Measurements from ENCODE around the gene RAET1G. TPM values are rescaled to one million over a fixed set of nuclear protein-coding genes. Genes with fewer than 3 reads are reported as not detected.

The RAET1G gene
- total and polyA plus RNA-seq, 9 of the 15 experiments (the other 6 are each of a cell fraction or from before 2014, with no cell fraction given), result 0.11 TPM; not detected in 8

- Histone ChIP-seq H4K20me1 (replicated peaks; ENCODE audit: control insufficient read depth, insufficient read depth, low read length) (no peaks in the 10 kb centered on the region), H3K79me2 (ENCODE audit: control insufficient read depth, insufficient read depth, low read length) (no peaks in the 10 kb centered on the region), H2AFZ (ENCODE audit: low read depth, low read length) (peak overlapping the region; percentile 22; the same call in 1 of the 2 replicates), H3K9me1 (ENCODE audit: control insufficient read depth, insufficient read depth, low read length) (no peaks in the 10 kb centered on the region), H3K9me3 (replicated peaks; ENCODE audit: control insufficient read depth, insufficient read depth, low read depth, low read length) (no peaks in the 10 kb centered on the region), H3K9ac (ENCODE audit: insufficient read depth in 1 of 2, low read depth in 2 of 2, low read length in 2 of 2) (no peak overlapping the region), H3K27me3 (ENCODE audit: control insufficient read depth in 2 of 2, insufficient read depth in 2 of 2, low read length in 2 of 2) (peaks cover 17 to 21% of the 10 kb centered on the region in 2 experiments; a peak in 4 of 5 replicates), H3K4me1 (replicated peaks in 1 of 2; ENCODE audit: control insufficient read depth in 2 of 2, insufficient read depth in 2 of 2, low read length in 2 of 2) (no peaks in the 10 kb centered on the region), H3K4me3 (no peak overlapping the region), H3K27ac (ENCODE audit: extremely low read depth, low read depth, low read length) (no peak overlapping the region), H3K4me2 (ENCODE audit: insufficient read depth, low read length) (no peak overlapping the region), H3K36me3 (ENCODE audit: control insufficient read depth, insufficient read depth, low read length) (no peaks in the 10 kb centered on the region)
- in situ Hi-C loops (cut with MboI), result no loop called here
- DNase-seq (ENCODE audit: extremely low read depth in 1 of 4, low spot score in 3 of 4), result no peak
- TF ChIP-seq THRAP3 (IDR thresholded peaks at IDR 0.05; ENCODE audit: borderline replicate concordance) (no peak), FOXK2 (conservative IDR thresholded peaks at IDR 0.05 in 1 of 2, IDR thresholded peaks at IDR 0.05 in 1 of 2; ENCODE audit: low read depth in 2 of 2) (no peak), SAFB (IDR thresholded peaks at IDR 0.05; ENCODE audit: borderline replicate concordance, low read depth, low read length) (no peak)
- TF ChIP-seq, protein P1, sequence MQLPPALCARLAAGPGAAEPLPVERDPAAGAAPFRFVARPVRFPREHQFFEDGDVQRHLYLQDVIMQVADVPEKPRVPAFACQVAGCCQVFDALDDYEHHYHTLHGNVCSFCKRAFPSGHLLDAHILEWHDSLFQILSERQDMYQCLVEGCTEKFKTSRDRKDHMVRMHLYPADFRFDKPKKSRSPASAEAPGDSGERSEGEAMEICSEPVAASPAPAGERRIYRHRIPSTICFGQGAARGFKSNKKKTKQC (CRISPR knock-in tag; IDR thresholded peaks at IDR 0.05), result no peak
- BruUV-seq (replicated peaks), result no TSS peak
- ATAC-seq, result no peak
- ChIA-PET CTCF (ENCODE audit: low intra/inter-chr PET ratio) (no interaction called here), POLR2A (no interaction called here)
- no peak for FAIRE-seq
- intact Hi-C loops (cut with micrococcal nuclease), result no loop called here
- WGBS (ENCODE audit: insufficient coverage, low coverage, missing lambda C conversion rate), result 9% methylated on average over 3 of the region's 3 CpGs
These were observed 46.5 kb downstream of the RAET1G start for GRCh38 chr6:149876241-149876933.

DNA sequence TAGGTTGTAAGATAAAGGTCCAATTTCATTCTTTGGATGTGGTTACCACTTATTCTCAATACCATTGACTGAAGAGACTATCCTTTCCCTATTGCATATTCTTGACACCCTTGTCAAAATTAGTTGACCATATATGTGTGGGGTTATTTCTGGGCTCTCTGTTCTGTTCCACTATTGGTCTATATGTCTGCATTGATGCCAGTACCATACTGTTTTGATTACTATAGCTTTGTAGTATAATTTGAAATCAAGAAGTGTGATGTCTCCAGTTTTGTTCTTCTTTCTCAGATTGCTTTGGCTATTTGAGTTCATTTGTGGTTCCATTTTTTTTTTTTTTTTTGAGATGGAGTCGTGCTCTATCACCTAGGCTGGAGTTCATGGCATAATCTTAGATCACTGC, 50.7 kb downstream of the RAET1G start:
- CTCF ChIA-PET (ENCODE audit: low intra/inter-chr PET ratio), result no interaction called here

More for the DNA sequence above, 50.7 kb downstream of the RAET1G start:
- H4K20me1 ChIP-seq (replicated peaks; ENCODE audit: control insufficient read depth, insufficient read depth, low read length), result no peaks in the 10 kb centered on the region
- in situ Hi-C loops (cut with MboI) (no loop called here), intact Hi-C loops (cut with micrococcal nuclease) (no loop called here)
- TF ChIP-seq TRIM28 (IDR thresholded peaks at IDR 0.05) (peak; percentile 81; the same call in 1 of the 2 replicates), RBM25 (IDR thresholded peaks at IDR 0.05; ENCODE audit: low read depth, low read length, severe bottlenecking) (peak; percentile 76), SMARCA5 (IDR thresholded peaks at IDR 0.05) (peak; percentile 40; the same call in 1 of the 2 replicates), TRIM24 (IDR thresholded peaks at IDR 0.05) (peak in 1 of 2 experiments; percentile 25; a peak in 1 of 4 replicates), ZBTB49 (CRISPR knock-in tag; IDR thresholded peaks at IDR 0.05; ENCODE audit: borderline replicate concordance) (no peak), HDAC2 (IDR thresholded peaks at IDR 0.05) (peak; percentile 43; the same call in 1 of the 2 replicates), KDM1A (IDR thresholded peaks at IDR 0.05) (peak in 1 of 2 experiments; percentile 39; a peak in 1 of 4 replicates), BCOR (IDR thresholded peaks at IDR 0.05) (peak; percentile 83), NCOA1 (IDR thresholded peaks at IDR 0.05; ENCODE audit: low read depth) (no peak)
- H3K4me3 ChIP-seq, result no peak overlapping the region
- H3K27me3 ChIP-seq (ENCODE audit: control insufficient read depth in 2 of 2, insufficient read depth in 2 of 2, low read length in 2 of 2), result no peaks in the 10 kb centered on the region
- BruUV-seq (replicated peaks), result no TSS peak
- FAIRE-seq (no peak), ATAC-seq (no peak), DNase-seq (ENCODE audit: extremely low read depth in 1 of 4, low spot score in 3 of 4) (no peak)
- H3K9me3 ChIP-seq (replicated peaks; ENCODE audit: control insufficient read depth, insufficient read depth, low read depth, low read length), result no peaks in the 10 kb centered on the region
- peaks cover 3% of the 10 kb centered on the region for H3K9me1 ChIP-seq (ENCODE audit: control insufficient read depth, insufficient read depth, low read length)
- no peak overlapping the region for H2AFZ ChIP-seq (ENCODE audit: low read depth, low read length)
- H3K27ac ChIP-seq (ENCODE audit: extremely low read depth, low read depth, low read length), result no peak overlapping the region
- no peaks in the 10 kb centered on the region for H3K79me2 ChIP-seq (ENCODE audit: control insufficient read depth, insufficient read depth, low read length)
- 9% methylated on average over 1 of the region's 1 CpG for WGBS (ENCODE audit: insufficient coverage, low coverage, missing lambda C conversion rate)
- H3K9ac ChIP-seq (ENCODE audit: insufficient read depth in 1 of 2, low read depth in 2 of 2, low read length in 2 of 2), result no peak overlapping the region
- H3K4me1 ChIP-seq (replicated peaks in 1 of 2; ENCODE audit: control insufficient read depth in 2 of 2, insufficient read depth in 2 of 2, low read length in 2 of 2), result peaks cover 9 to 31% of the 10 kb centered on the region in 2 experiments; a peak in 4 of 5 replicates
- POLR2A ChIA-PET, result no interaction called here
- H3K36me3 ChIP-seq (ENCODE audit: control insufficient read depth, insufficient read depth, low read length), result no peaks in the 10 kb centered on the region
- H3K4me2 ChIP-seq (ENCODE audit: insufficient read depth, low read length), result no peak overlapping the region
